UCSD-AML1 (cell line): ENCODE measurements around the gene TRAK1.

ENCODE experiments used
- DNase-seq: peaks from one replicate; lab custom pipeline; 2025; ENCODE audit not compliant: unreplicated experiment; lab: John Stamatoyannopoulos, UW

The TRAK1 gene

DNA sequence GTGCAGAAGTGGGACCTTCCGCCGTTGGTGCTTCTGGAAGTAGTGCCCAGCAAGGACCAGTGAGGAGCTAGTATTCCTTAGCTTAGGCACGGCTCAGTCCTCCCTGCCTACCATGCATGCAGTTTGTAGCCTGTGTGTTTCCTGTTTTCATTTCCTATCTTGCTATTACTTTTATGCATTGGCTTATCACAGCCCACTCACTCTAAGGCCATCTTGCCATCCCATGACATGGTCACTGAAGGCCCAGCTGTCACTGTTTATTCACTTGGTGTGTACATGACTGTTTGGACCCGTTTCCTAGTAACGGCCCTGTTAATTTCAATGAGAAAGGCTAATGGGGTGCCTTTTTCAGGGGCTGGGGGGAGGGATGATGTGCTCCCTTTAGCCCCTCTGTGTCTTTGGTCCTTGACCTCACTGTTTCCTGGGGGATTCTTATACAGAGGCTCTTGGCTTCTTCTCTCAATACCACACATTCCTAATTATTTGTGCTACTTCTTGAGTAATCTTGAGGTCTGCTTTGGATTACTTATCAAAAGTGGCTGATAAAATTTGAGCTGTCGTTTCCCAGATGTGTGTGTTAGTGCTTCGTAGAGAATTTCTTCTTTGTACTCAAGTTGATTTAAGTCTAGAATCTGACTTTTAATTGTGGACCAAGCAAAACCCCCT is 24.5 kb upstream of the TRAK1 start:
- DNase-seq, result no peak

DNA sequence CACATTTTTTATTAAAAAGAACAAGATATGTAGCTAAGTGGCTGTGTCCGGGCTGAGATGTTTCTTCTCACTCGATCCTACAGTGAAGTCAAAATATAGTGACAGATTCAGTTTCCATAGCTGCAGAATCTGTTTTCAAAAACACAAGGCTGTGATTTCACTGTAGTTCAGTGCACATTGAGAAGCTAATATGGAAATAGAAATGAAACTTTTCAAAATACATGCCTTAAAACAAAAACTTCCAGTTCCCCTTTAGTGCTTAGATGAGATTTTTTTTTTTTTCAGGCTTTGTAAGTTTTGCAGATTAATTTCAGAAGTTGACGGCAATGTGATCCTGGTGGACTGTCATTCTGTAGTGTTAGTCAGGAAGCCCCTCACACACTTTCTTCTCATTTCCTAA is 23.8 kb upstream of the TRAK1 start:
- DNase-seq, result no peak

DNA sequence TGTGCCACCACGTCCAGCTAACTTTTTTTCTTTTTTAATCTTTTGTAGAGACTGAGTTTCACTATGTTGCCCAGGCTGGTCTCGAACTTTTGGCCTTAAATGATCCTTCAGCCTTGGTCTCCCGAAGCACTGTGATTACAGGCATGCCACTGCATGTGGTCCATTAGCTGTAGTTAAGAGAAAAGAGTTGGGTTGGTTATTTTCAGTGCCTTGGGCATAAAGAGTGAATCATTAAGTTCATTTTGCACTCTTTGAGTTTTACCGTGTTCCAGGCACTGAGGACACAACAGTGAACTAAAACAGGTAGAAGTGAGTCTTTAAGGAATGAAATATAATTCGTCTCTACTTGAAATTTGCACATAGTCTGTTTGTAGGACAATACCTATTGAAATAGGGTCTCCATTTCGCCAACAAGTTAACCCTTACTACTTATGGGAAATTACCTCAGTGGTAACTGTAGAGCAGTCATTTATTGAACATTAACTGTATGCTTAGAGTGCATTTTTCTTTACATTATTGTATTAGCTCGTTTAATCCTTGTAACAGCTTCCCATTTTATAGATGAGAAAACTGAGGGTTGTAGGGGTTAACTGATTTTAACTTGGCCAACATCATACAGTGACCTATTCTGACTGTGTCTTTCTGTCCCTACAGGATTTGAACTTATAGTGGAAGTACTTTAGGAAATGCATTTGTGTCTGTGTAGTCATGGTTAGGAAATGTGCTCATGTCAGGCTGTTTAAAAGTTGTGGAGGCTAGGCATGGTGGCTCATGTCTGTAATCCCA is 22.7 kb upstream of the TRAK1 start:
- no peak for DNase-seq

DNA sequence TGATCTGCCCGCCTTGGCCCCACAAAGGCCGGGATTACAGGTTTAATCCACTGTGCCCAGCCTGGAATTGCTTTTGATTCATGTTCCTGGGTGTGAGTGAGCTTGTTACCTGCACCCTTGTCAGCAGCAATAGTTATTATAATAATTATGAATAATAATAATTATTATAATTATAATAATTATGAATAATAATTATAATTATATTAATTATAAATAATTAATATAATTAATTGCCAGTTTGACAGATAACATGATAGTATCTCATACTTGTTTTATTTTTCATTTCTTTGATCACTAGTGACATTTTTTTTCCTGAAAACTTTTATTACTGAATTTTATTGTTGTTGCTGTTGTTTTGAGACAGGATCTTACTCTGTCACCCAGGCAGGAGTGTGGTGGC is 21.1 kb upstream of the TRAK1 start:
- no peak for DNase-seq

DNA sequence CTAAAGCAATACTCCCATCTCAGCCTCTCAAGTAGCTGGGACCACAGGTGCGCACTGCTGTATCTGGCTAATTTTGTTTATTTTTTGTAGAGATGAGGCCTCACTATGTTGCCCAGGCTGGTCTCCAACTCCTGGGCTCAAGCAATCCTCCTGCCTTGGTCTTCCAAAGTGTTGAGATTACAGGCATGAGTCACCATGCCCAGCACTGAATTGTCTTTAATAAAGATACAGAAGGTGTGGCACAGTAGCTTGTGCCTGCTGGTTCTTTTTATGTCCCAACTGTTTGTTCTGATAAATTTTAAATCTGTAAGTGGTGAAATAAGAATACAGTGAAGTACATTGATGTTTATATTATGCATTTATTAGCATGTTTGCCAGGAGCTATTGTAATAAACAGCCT is 20.6 kb upstream of the TRAK1 start:
- DNase-seq, result no peak

DNA sequence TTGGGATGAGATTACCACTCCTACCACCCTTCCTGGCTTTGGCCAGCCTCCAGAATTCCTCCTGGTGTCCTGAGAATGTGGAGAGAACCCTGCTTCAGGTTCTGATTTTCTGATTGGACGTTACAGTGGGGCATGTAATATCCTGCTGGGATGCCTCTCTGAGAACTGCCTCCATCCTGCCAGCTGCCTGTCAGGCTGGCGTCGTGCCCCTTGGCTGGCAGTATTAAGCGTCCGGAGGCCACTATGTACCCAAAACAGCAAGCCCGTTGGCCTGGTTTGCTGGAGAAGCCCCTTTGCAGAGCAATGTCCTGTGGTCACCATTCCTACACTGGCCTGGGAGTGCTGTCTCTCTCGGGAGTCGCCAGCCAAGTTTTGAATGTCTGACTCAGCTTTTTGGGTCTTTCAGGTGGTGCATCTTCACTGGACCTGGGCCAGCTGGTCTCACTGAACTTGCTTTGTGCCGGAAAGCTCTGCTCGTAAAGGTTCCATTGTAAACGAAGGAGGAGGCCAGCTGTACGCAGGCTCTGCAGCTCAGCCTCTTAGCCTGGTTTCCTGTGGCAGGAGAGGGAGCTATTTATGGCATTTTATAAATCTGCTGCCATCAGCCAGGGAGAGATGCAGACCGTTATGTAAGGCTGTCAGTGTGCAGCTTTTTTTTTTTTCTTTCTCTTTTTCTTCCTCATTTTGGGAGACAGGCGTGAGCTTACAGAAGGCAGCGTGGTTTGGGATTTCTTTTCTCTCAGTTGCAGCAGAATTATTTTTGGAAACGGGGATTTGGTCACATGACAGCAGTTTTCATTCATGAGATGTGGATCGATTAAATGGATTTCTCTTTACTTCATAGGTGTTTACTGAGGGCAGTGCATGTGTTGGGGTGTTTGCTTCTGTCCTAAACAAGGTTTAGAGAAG is 19.0 kb upstream of the TRAK1 start:
- peak; percentile 67 for DNase-seq

DNA sequence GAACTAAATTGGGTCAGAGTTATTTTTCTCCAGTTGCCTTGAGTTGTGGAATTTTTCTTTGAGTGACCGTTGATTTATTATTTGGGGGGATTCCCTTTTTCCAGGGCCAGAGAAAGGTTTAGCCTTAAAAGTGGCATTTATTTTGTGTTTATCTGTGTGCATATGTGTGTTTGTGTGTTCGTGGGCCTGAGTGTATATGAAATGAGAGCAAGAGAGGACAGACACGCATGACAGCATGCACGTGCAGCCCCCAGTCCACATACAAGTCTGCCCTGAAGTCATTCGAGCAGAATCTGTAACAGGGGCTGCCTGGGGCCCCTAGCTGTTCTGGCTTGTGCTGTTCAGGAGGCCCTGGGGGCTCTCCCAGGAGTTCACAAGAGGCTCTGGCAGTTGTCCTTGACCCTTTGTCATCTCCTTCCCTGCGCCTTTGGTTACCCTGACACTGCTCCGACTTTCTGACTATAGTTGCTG is 18.3 kb upstream of the TRAK1 start:
- no peak for DNase-seq

DNA sequence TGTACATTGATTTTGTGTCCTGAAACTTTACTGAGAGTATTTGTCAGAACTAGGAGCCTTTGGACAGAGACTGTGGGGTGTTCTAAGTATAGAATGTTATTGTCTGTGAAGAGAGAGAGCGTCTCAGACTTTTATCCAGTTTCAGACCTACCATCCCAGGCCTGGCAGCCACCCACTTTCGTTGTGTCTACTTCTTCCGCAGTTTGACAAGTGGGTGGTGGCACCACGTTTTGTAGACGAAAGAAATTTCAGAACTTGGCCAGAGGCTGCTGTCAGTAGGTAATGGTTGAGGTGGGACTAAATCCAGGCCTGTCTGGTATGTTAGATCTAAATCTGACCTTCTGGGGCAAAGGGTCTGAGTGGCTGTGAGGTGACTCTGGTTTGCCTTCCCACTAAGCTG is 13.4 kb upstream of the TRAK1 start:
- DNase-seq, result no peak

DNA sequence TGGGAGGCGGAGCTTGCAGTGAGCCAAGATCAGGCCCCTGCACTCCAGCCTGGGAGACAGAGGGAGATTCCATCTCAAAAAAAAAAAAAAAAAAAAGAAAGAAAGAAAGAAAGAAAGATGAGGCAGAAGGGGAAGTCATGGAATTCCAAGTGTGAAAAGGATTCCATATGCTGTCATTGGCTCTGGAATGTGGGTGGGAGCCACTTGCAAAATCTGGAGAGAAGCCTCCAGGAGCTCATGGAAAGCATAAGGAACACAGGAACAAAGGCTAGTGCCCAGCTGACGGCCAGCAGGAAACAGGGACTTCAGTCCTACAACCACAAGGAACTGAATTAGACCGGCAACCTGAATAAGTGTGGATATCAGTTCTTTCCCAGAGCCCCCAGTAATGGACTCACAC is 12.5 kb upstream of the TRAK1 start:
- DNase-seq, result no peak

DNA sequence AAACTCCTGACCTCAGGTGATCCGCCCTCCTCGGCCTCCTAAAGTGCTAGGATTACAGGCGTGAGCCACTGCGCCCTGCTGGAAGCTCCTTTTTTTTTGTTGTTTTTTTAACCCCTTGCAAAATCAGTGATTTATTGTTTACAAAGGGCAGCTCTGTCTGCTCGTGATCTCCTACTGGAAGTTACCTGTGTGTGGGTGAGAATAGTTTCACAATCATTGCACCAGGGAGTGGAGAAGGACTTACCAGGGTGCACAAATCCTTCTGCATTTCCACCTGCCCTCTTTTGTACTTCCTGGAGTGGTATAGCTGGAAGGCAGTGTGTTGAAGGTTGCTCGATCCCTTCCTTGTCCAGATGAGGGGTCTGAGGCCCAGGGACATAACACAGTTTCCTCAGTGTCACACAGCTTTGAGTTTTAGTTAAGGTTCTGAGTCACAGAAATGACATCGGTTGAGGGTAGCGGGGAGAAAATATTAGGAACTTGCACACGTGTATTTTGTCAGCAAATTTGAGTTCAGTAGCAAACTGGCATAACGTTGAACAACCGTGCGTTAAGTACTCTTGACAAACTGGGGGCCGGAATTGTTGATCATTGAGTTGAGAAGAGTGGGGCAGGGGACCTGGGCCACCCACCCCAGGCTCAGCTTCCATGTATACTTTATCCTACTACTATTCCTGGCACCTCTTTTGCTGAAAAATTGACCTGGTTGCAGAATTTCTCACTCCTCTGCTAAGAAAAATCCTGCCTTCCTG is 11.3 kb upstream of the TRAK1 start:
- DNase-seq, result no peak

DNA sequence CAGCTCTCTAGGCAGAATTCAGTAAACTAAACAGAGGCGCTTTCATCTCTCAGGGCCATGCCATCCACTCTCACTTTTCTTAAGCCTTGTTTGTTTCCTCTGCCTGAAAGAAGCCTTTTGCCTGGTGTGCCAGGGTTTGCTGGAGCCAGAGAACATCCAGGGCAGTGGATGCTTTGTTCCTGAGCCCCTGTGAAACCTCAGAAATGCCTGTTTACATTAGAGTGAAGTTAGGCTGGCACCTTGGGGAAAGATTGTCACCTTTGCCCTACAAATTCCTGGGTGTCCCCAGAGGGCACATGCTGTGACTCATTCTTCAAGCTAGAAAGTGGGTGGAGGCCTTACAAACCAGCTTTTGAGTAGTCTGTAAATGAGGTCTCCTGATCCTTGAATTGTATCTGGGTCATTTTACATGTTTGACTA is 10.7 kb upstream of the TRAK1 start:
- no peak for DNase-seq

DNA sequence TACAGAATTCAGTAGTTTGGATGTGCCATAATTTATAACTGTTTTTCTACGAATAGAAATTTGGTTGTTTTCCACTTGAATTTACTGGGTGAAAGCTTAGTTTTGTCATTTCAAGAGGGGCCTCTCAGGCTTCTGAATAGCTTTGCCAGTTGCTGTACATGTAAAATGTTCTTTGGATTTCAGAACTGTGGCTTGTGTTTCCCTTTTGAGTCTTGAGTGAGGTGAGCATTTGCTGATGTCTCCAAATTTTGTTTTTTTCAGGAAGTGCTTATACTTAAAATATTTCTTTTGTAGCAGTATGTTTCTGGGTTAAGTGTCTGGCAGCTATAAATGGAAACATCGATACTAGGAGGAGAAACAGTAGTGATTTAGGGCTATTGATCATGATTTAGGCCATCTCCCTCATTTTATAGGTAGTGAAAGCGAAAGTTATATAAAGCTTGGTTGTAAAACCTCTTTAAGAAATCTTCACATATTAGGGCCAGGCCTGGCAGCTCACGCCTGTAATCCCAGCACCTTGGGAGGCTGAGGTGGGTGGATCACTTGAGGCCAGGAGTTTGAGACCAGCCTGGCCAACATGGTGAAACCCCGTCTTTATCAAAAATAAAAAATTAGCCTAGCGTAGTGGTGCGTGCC is 9.2 kb upstream of the TRAK1 start:
- no peak for DNase-seq

DNA sequence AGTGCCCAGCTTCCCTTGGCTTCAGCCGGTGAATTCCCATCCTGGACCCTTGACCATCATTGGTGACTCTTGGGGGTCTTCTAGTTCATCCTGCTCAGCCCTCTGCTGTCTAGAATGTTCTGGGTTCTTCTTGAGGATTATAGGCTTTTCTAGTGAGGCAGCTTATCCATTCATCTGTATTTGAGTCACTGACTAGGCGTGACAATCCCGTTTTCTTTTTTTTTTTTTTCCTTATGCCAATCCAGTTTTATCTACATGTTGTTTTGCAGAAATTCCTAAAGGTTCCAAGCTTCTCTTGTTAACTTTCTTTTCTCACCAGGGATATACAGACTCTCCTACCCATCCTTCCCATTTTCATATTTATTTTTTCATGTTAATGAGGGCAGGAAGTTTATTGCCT is 6.6 kb upstream of the TRAK1 start:
- DNase-seq, result no peak

DNA sequence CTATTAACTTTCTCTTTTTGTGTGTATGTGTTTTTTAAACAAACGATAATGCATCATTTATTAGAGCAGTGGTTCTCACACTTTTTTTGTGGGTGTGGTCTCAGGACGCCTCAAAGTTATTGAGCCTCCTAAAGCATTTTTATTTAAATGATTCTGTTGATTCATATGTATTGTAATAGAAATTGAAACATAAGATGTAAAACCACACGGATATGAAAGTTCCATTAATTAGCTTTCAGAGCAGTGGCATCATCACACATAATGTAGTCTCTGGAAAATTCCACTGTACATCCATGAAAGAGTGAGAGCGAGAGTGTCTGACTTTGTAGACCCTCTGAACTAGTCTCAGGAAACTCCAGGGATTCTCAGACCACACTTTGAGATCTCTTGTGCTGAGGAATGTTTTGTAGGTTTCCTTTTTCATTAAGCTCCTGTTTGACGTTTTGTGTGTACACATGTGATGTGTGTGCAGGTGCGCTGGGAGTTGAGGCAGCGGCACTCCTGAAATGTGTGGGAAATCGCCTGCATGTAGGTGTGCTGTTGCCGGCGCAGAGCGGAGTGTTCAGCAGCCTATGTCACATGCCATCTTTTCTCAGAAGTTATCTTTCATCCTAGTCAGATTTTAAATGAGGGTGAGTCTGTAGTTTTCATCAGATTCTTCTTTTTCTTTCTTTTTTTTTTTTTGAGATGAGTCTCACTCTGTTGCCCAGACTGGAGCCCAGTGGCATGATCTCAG is 5.3 kb upstream of the TRAK1 start:
- DNase-seq, result no peak

DNA sequence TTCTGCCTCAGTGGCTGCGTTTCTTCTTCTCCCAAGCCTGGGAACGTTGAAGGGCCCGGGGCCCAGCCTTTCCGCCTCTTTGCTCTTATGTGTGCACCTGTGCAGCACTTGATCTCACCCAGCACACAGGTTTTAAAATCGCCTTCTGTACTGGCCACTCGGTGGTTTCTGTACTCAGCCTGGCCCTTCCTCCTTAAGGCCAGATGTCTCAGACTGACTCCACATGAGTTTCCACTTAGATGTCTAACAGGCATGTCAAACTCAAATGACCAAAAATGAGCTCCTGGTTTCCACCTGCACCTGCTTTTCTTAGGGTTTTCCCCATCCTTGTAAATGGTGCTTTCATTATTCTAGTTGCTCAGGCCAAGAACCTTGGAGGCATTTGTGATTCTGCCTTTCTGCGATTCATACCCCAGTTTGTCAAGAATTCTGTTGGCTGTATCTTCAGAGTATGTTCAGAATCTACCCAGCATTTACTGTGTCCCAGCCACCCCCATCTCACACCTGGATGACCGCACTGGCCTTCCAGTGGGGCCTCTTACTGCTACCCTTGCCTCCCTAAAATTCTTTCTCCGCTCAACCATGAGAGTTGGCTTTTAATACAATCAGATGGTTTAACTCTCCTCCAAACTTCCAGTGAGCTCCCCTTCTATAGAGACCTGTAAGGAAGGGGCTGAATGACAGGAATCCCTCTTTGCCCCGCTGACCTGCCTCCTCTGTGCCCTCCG is 2.2 kb upstream of the TRAK1 start:
- no peak for DNase-seq

DNA sequence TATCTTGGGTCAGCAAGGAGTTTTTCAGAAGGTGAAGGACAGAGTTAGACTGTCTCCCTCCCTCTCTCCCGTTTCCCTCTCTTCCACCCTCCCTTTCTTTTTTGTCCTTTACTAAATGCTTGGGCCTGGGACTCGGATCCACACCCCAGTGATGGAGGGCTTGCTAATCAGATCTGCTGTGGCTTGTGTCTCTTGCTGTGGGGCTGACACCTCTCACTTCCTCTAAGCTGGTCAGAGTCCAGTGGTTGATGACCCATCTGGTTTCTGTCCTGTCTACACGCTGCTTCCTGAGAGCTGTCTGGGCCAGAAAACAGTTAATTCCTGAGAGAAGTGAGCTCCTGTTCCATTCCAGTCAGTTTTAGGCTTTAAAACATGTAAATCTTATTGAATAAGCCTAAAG is 849 bp downstream of the TRAK1 start:
- no peak for DNase-seq

DNA sequence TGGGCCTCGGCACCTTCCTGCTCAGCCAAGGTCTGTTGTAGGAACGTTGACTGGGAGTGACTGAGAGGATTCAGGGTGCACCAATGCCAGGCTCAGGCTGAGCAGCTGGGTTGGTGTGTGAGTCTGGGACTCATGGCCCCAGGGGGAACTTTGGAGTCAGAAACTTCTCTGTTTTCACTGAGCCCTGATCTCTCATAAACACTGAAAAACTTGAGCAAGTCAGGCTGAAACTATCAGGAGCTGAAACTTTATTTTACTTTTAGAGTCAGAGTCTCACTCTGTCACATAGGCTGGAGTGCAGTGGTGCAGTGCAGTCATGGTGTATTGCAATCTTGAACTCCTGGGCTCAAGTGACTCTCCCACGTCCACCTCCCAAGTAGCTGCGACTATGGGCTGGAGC is 3.0 kb downstream of the TRAK1 start:
- no peak for DNase-seq

DNA sequence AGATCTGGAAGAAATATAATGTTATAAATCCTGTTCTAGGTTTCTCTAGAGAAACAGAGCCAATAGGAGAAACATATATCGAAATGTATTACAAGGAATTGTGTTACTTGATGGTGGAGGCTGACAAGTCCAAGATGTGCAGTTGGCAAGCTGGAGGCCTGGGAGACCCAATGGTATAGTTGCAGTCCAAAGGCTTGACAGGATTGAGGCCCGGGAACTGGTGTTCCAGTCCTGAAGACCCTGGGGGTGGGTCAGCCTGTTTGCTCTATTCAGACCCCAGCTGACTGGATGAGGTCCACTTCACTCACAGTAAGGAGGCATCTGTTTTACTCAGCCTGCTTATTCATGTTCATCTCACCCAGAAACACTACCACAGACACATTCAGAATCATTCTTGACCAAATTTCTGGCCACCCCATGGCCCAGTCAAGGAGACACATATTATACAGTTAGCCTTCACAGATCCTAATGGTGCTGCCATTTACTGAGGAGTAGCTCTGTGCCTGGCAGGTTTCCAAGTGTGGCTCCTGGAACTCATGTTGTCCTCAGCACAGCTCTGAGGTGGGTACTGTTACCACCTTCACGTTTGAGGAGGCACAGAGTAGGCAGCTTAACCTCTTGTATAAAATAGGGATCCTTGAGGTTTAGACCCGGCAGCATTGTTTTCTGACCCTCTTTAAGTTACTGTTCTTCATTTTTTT is 3.7 kb downstream of the TRAK1 start:
- no peak for DNase-seq

DNA sequence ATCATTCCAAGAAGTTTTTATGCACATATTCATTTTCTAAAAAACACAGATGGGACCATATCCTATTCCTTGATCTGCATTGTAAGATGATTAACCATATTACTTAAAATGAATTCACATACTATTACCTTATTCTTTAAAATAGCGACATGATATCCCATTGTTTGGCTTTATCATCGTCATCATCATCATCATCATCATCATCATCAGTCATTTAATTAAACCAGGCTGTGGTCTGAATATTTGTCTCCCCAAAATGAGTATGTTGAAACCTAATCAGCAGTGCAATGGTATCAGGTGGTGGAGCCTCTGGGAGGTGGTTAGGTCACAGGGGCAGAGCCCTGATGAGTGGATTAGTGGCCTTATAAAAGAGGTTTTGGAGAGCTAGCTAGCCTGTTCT is 4.4 kb downstream of the TRAK1 start:
- no peak for DNase-seq
